ENCODE results near the gene GNAL. TPM values are rescaled to one million over a fixed set of nuclear protein-coding genes. Genes with fewer than 3 reads are reported as not detected.
"Not testable (repeated sequence)": the region's sequence is repeated elsewhere in the genome, so short reads cannot be mapped to it uniquely, and the experiment has no call there.

Gene GNAL
- total RNA-seq, 1 donor from 2014 or later: 2.6 TPM

- not testable (repeated sequence) for H3K9me3 ChIP-seq (ENCODE audit: control insufficient read depth in 3 of 3, low read length in 3 of 3); H3K4me3 ChIP-seq (ENCODE audit: low read length in 3 of 3); H3K9ac ChIP-seq (ENCODE audit: low read depth in 1 of 3, low read length in 3 of 3); H3K4me1 ChIP-seq (ENCODE audit: control insufficient read depth in 3 of 3, insufficient read depth in 3 of 3, low read length in 3 of 3); H3K27me3 ChIP-seq (ENCODE audit: control insufficient read depth in 3 of 3, insufficient read depth in 3 of 3, low read length in 3 of 3); H3K36me3 ChIP-seq (ENCODE audit: control insufficient read depth in 3 of 3, insufficient read depth in 3 of 3, low read length in 3 of 3); H3K27ac ChIP-seq (ENCODE audit: low read depth, low read length)
Measured at GRCh38 chr18:11716767-11717315, 27.8 kb downstream of the GNAL start.

GRCh38 chr18:11719050-11719449 is 30.0 kb downstream of the GNAL start:
- Histone ChIP-seq H3K4me3 (ENCODE audit: low read length in 3 of 3) (no peak overlapping the region), H3K36me3 (ENCODE audit: control insufficient read depth in 3 of 3, insufficient read depth in 3 of 3, low read length in 3 of 3) (no peaks in the 10 kb centered on the region), H3K27ac (ENCODE audit: low read depth, low read length) (no peak overlapping the region)

GRCh38 chr18:11719621-11720020 is 30.6 kb downstream of the GNAL start:
- Histone ChIP-seq H3K4me1 (ENCODE audit: control insufficient read depth in 3 of 3, insufficient read depth in 3 of 3, low read length in 3 of 3) (no peaks in the 10 kb centered on the region), H3K27ac (ENCODE audit: low read depth, low read length) (no peak overlapping the region), H3K9ac (ENCODE audit: low read depth in 1 of 3, low read length in 3 of 3) (no peak overlapping the region), H3K9me3 (ENCODE audit: control insufficient read depth in 3 of 3, low read length in 3 of 3) (no peaks in the 10 kb centered on the region), H3K36me3 (ENCODE audit: control insufficient read depth in 3 of 3, insufficient read depth in 3 of 3, low read length in 3 of 3) (no peaks in the 10 kb centered on the region), H3K27me3 (ENCODE audit: control insufficient read depth in 3 of 3, insufficient read depth in 3 of 3, low read length in 3 of 3) (no peaks in the 10 kb centered on the region), H3K4me3 (ENCODE audit: low read length in 3 of 3) (no peak overlapping the region)

More at GRCh38 chr18:11719050-11719449, 30.0 kb downstream of the GNAL start:
- Histone ChIP-seq H3K9me3 (ENCODE audit: control insufficient read depth in 3 of 3, low read length in 3 of 3) (no peaks in the 10 kb centered on the region), H3K4me1 (ENCODE audit: control insufficient read depth in 3 of 3, insufficient read depth in 3 of 3, low read length in 3 of 3) (no peaks in the 10 kb centered on the region), H3K9ac (ENCODE audit: low read depth in 1 of 3, low read length in 3 of 3) (no peak overlapping the region), H3K27me3 (ENCODE audit: control insufficient read depth in 3 of 3, insufficient read depth in 3 of 3, low read length in 3 of 3) (no peaks in the 10 kb centered on the region)

- Histone ChIP-seq H3K27me3 (ENCODE audit: control insufficient read depth in 3 of 3, insufficient read depth in 3 of 3, low read length in 3 of 3) (no peaks in the 10 kb centered on the region), H3K9ac (ENCODE audit: low read depth in 1 of 3, low read length in 3 of 3) (no peak overlapping the region), H3K36me3 (ENCODE audit: control insufficient read depth in 3 of 3, insufficient read depth in 3 of 3, low read length in 3 of 3) (no peaks in the 10 kb centered on the region), H3K27ac (ENCODE audit: low read depth, low read length) (no peak overlapping the region), H3K9me3 (ENCODE audit: control insufficient read depth in 3 of 3, low read length in 3 of 3) (no peaks in the 10 kb centered on the region), H3K4me1 (ENCODE audit: control insufficient read depth in 3 of 3, insufficient read depth in 3 of 3, low read length in 3 of 3) (no peaks in the 10 kb centered on the region), H3K4me3 (ENCODE audit: low read length in 3 of 3) (no peak overlapping the region)
Measured at GRCh38 chr18:11721720-11722119, 32.7 kb downstream of the GNAL start.

- Histone ChIP-seq H3K9me3 (ENCODE audit: control insufficient read depth in 3 of 3, low read length in 3 of 3) (no peaks in the 10 kb centered on the region), H3K9ac (ENCODE audit: low read depth in 1 of 3, low read length in 3 of 3) (no peak overlapping the region), H3K36me3 (ENCODE audit: control insufficient read depth in 3 of 3, insufficient read depth in 3 of 3, low read length in 3 of 3) (no peaks in the 10 kb centered on the region), H3K4me1 (ENCODE audit: control insufficient read depth in 3 of 3, insufficient read depth in 3 of 3, low read length in 3 of 3) (no peaks in the 10 kb centered on the region), H3K27ac (ENCODE audit: low read depth, low read length) (no peak overlapping the region), H3K27me3 (ENCODE audit: control insufficient read depth in 3 of 3, insufficient read depth in 3 of 3, low read length in 3 of 3) (no peaks in the 10 kb centered on the region), H3K4me3 (ENCODE audit: low read length in 3 of 3) (no peak overlapping the region)
Measured at GRCh38 chr18:11724781-11725180, 35.7 kb downstream of the GNAL start.

GRCh38 chr18:11726556-11726955 is 37.5 kb downstream of the GNAL start:
- Histone ChIP-seq H3K9me3 (ENCODE audit: control insufficient read depth in 3 of 3, low read length in 3 of 3) (no peaks in the 10 kb centered on the region), H3K36me3 (ENCODE audit: control insufficient read depth in 3 of 3, insufficient read depth in 3 of 3, low read length in 3 of 3) (no peaks in the 10 kb centered on the region), H3K9ac (ENCODE audit: low read depth in 1 of 3, low read length in 3 of 3) (no peak overlapping the region), H3K4me3 (ENCODE audit: low read length in 3 of 3) (no peak overlapping the region), H3K27ac (ENCODE audit: low read depth, low read length) (no peak overlapping the region), H3K27me3 (ENCODE audit: control insufficient read depth in 3 of 3, insufficient read depth in 3 of 3, low read length in 3 of 3) (peaks cover 0 to 2% (median 0%) of the 10 kb centered on the region in 3 donors), H3K4me1 (ENCODE audit: control insufficient read depth in 3 of 3, insufficient read depth in 3 of 3, low read length in 3 of 3) (no peaks in the 10 kb centered on the region)

- Histone ChIP-seq H3K9ac (ENCODE audit: low read depth in 1 of 3, low read length in 3 of 3) (no peak overlapping the region), H3K4me3 (ENCODE audit: low read length in 3 of 3) (no peak overlapping the region), H3K36me3 (ENCODE audit: control insufficient read depth in 3 of 3, insufficient read depth in 3 of 3, low read length in 3 of 3) (no peaks in the 10 kb centered on the region), H3K27me3 (ENCODE audit: control insufficient read depth in 3 of 3, insufficient read depth in 3 of 3, low read length in 3 of 3) (peaks cover 0 to 5% (median 2%) of the 10 kb centered on the region in 3 donors), H3K27ac (ENCODE audit: low read depth, low read length) (no peak overlapping the region), H3K9me3 (ENCODE audit: control insufficient read depth in 3 of 3, low read length in 3 of 3) (no peaks in the 10 kb centered on the region), H3K4me1 (ENCODE audit: control insufficient read depth in 3 of 3, insufficient read depth in 3 of 3, low read length in 3 of 3) (peaks cover 0 to 3% (median 2%) of the 10 kb centered on the region in 3 donors)
Measured at GRCh38 chr18:11728249-11728648, 39.2 kb downstream of the GNAL start.

- no peak overlapping the region for H3K9ac ChIP-seq (ENCODE audit: low read depth in 1 of 3, low read length in 3 of 3)
- H3K36me3 ChIP-seq (ENCODE audit: control insufficient read depth in 3 of 3, insufficient read depth in 3 of 3, low read length in 3 of 3): no peaks in the 10 kb centered on the region
- H3K4me3 ChIP-seq (ENCODE audit: low read length in 3 of 3): no peak overlapping the region
- H3K27me3 ChIP-seq (ENCODE audit: control insufficient read depth in 3 of 3, insufficient read depth in 3 of 3, low read length in 3 of 3): peaks cover 0 to 5% (median 3%) of the 10 kb centered on the region in 3 donors
- H3K4me1 ChIP-seq (ENCODE audit: control insufficient read depth in 3 of 3, insufficient read depth in 3 of 3, low read length in 3 of 3): peaks cover 0 to 4% (median 3%) of the 10 kb centered on the region in 3 donors
- no peak overlapping the region for H3K27ac ChIP-seq (ENCODE audit: low read depth, low read length)
- no peaks in the 10 kb centered on the region for H3K9me3 ChIP-seq (ENCODE audit: control insufficient read depth in 3 of 3, low read length in 3 of 3)
Measured at GRCh38 chr18:11729556-11729955, 40.5 kb downstream of the GNAL start.

GRCh38 chr18:11733031-11733430 is 44.0 kb downstream of the GNAL start:
- no peaks in the 10 kb centered on the region for H3K9me3 ChIP-seq (ENCODE audit: control insufficient read depth in 3 of 3, low read length in 3 of 3)
- no peak overlapping the region for H3K9ac ChIP-seq (ENCODE audit: low read depth in 1 of 3, low read length in 3 of 3)
- H3K36me3 ChIP-seq (ENCODE audit: control insufficient read depth in 3 of 3, insufficient read depth in 3 of 3, low read length in 3 of 3): no peaks in the 10 kb centered on the region
- peaks cover 0 to 5% (median 3%) of the 10 kb centered on the region in 3 donors for H3K27me3 ChIP-seq (ENCODE audit: control insufficient read depth in 3 of 3, insufficient read depth in 3 of 3, low read length in 3 of 3)
- no peak overlapping the region for H3K27ac ChIP-seq (ENCODE audit: low read depth, low read length)
- H3K4me3 ChIP-seq (ENCODE audit: low read length in 3 of 3): peak overlapping the region; percentile 52 to 62 (median 53)
- peaks cover 0 to 4% (median 3%) of the 10 kb centered on the region in 3 donors for H3K4me1 ChIP-seq (ENCODE audit: control insufficient read depth in 3 of 3, insufficient read depth in 3 of 3, low read length in 3 of 3)

- Histone ChIP-seq H3K27me3 (ENCODE audit: control insufficient read depth in 3 of 3, insufficient read depth in 3 of 3, low read length in 3 of 3) (peaks cover 0 to 4% (median 1%) of the 10 kb centered on the region in 3 donors), H3K27ac (ENCODE audit: low read depth, low read length) (no peak overlapping the region), H3K9ac (ENCODE audit: low read depth in 1 of 3, low read length in 3 of 3) (no peak overlapping the region), H3K4me3 (ENCODE audit: low read length in 3 of 3) (no peak overlapping the region), H3K4me1 (ENCODE audit: control insufficient read depth in 3 of 3, insufficient read depth in 3 of 3, low read length in 3 of 3) (peaks cover 0 to 4% (median 3%) of the 10 kb centered on the region in 3 donors), H3K9me3 (ENCODE audit: control insufficient read depth in 3 of 3, low read length in 3 of 3) (no peaks in the 10 kb centered on the region), H3K36me3 (ENCODE audit: control insufficient read depth in 3 of 3, insufficient read depth in 3 of 3, low read length in 3 of 3) (no peaks in the 10 kb centered on the region)
Measured at GRCh38 chr18:11736656-11737055, 47.6 kb downstream of the GNAL start.

Data from skeletal muscle tissue (tissue), 4 donors.